ENCODE measurements around the gene F13A1. TPM values are rescaled to one million over a fixed set of nuclear protein-coding genes. Genes with fewer than 3 reads are reported as not detected.

The F13A1 gene
- total and polyA plus RNA-seq, 2 of the 8 experiments (the other 6 are each of a cell fraction or from before 2014, with no cell fraction given): 0.57 to 1.5 TPM

DNA sequence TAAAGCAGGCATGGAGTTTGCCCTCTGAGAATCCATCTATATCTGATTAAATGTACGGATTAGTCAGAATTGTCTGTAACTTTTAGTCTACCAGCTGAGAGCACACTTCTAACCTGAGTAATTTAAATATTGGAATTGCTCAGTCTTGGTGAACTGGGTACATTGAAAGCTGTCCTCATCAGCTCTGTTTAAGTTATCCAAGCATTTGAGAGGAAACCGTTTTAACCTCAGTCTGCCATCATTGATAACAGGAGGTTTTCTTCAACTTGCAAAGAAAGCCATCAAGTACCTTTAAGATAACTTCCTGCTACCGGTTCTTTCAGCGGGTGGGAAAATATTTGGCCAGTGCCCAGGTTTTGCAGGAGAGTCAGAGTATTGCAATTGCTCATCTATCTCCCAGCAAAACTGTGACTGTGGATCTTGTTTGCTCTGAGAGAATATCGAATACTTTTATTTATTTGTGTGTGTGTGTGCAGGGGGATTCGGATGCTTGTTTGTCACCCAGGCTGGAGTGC is 31.1 kb upstream of the F13A1 start:
- Histone ChIP-seq H2AFZ (ENCODE audit: low read length) (no peak overlapping the region), H2BK120ac (replicated peaks; ENCODE audit: low read depth, low read length) (no peak overlapping the region), H3K23me2 (ENCODE audit: low read depth, low read length) (no peaks in the 10 kb centered on the region; the same call in 1 of the 2 replicates), H3K27me3 (replicated peaks in 1 of 4; ENCODE audit: control insufficient read depth in 3 of 4, extremely low read depth in 1 of 4, insufficient read depth in 3 of 4, low read length in 3 of 4) (no peaks in the 10 kb centered on the region), H3K9me3 (ENCODE audit: insufficient read depth in 2 of 2, low read depth in 1 of 2, low read length in 1 of 2) (no peaks in the 10 kb centered on the region), H3K18ac (ENCODE audit: extremely low read depth, low read length) (no peak overlapping the region), H3K4ac (replicated peaks; ENCODE audit: insufficient read length, low read depth, low read length) (no peak overlapping the region), H2BK15ac (ENCODE audit: low read length) (no peak overlapping the region), H3K4me1 (replicated peaks in 1 of 4; ENCODE audit: control insufficient read depth in 3 of 4, insufficient read depth in 4 of 4, low read length in 3 of 4) (no peaks in the 10 kb centered on the region), H3K36me3 (ENCODE audit: control insufficient read depth in 2 of 4, insufficient read depth in 4 of 4, low read length in 3 of 4) (no peaks in the 10 kb centered on the region), H3K14ac (ENCODE audit: insufficient read length) (no peak overlapping the region), H4K8ac (ENCODE audit: extremely low read depth, insufficient read depth, low read length) (no peak overlapping the region), H3K56ac (replicated peaks; ENCODE audit: insufficient read length, low read depth, low read length) (no peak overlapping the region), H4K91ac (replicated peaks; ENCODE audit: insufficient read length, low read length) (no peak overlapping the region), H3K79me2 (ENCODE audit: control insufficient read depth in 1 of 2, insufficient read depth in 2 of 2, low read length in 2 of 2) (no peaks in the 10 kb centered on the region), H4K20me1 (replicated peaks in 1 of 2; ENCODE audit: control insufficient read depth in 1 of 2, insufficient read depth in 2 of 2, low read length in 2 of 2) (no peaks in the 10 kb centered on the region), H2BK12ac (ENCODE audit: low read depth, low read length) (no peak overlapping the region), H3K4me3 (ENCODE audit: extremely low read depth in 1 of 4, insufficient read depth in 2 of 4, low read depth in 3 of 4, low read length in 4 of 4) (no peak overlapping the region), H3K9ac (replicated peaks in 1 of 4; ENCODE audit: extremely low read depth in 1 of 4, low read depth in 3 of 4, low read length in 3 of 4) (no peak overlapping the region), H2BK5ac (ENCODE audit: low read depth, low read length) (no peak overlapping the region), H2AK5ac (ENCODE audit: low read depth, low read length) (no peak overlapping the region), H3K27ac (ENCODE audit: low read depth, low read length) (no peak overlapping the region), H3K23ac (ENCODE audit: insufficient read length) (no peak overlapping the region), H4K5ac (ENCODE audit: insufficient read length, low read depth, low read length) (no peak overlapping the region), H3K4me2 (ENCODE audit: insufficient read depth in 1 of 2, low read depth in 2 of 2, low read length in 2 of 2) (no peak overlapping the region), H2BK20ac (ENCODE audit: low read length) (no peak overlapping the region), H3K79me1 (ENCODE audit: low read depth, low read length) (no peaks in the 10 kb centered on the region)
- POLR2A ChIA-PET (ENCODE audit: partially characterized antibody): no interaction called here
- CTCF ChIA-PET (ENCODE audit: partially characterized antibody): no interaction called here
- no peak for DNase-seq (ENCODE audit: low read depth in 1 of 2, low spot score in 2 of 2)
- FAIRE-seq: no peak
- 85% methylated on average over 6 of the region's 6 CpGs; no CpG with 5 or more reads in 1 of the 2 experiments for WGBS, 2 experiments (ENCODE audit: extremely low coverage in 1 of 2, insufficient coverage in 1 of 2, insufficient read length in 1 of 2, insufficient replicate concordance in 2 of 2, low coverage in 1 of 2, low lambda C conversion rate in 2 of 2, missing lambda C conversion rate in 1 of 2)
- TF ChIP-seq POLR2A (IDR thresholded peaks at IDR 0.05; ENCODE audit: control extremely low read depth in 1 of 2, low read depth in 2 of 2, low read length in 2 of 2): no peak
- TF ChIP-seq TAF7 (optimal IDR thresholded peaks at IDR 0.05; ENCODE audit: borderline replicate concordance, low read depth, low read length): no peak
- no peak for TF ChIP-seq YY1 (IDR thresholded peaks at IDR 0.05; ENCODE audit: low read depth, low read length)
- TF ChIP-seq, protein P1, sequence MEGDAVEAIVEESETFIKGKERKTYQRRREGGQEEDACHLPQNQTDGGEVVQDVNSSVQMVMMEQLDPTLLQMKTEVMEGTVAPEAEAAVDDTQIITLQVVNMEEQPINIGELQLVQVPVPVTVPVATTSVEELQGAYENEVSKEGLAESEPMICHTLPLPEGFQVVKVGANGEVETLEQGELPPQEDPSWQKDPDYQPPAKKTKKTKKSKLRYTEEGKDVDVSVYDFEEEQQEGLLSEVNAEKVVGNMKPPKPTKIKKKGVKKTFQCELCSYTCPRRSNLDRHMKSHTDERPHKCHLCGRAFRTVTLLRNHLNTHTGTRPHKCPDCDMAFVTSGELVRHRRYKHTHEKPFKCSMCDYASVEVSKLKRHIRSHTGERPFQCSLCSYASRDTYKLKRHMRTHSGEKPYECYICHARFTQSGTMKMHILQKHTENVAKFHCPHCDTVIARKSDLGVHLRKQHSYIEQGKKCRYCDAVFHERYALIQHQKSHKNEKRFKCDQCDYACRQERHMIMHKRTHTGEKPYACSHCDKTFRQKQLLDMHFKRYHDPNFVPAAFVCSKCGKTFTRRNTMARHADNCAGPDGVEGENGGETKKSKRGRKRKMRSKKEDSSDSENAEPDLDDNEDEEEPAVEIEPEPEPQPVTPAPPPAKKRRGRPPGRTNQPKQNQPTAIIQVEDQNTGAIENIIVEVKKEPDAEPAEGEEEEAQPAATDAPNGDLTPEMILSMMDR (IDR thresholded peaks at IDR 0.05; ENCODE audit: control extremely low read depth in 1 of 3, insufficient read depth in 1 of 3, low read depth in 1 of 3, low read length in 3 of 3): no peak
- TF ChIP-seq CHD2 (IDR thresholded peaks at IDR 0.05; ENCODE audit: low read length): no peak
- TF ChIP-seq EZH2 (IDR thresholded peaks at IDR 0.05; ENCODE audit: low read depth, low read length, severe bottlenecking): no peak
- TF ChIP-seq EGR1 (IDR thresholded peaks at IDR 0.05; ENCODE audit: borderline replicate concordance, low read depth, low read length): no peak
- TF ChIP-seq SP2 (IDR thresholded peaks at IDR 0.05; ENCODE audit: low read length): no peak
- TF ChIP-seq RAD21 (IDR thresholded peaks at IDR 0.05 in 1 of 2, conservative IDR thresholded peaks at IDR 0.05 in 1 of 2; ENCODE audit: low read depth in 2 of 2, low read length in 2 of 2): no peak
- TF ChIP-seq GTF2F1 (IDR thresholded peaks at IDR 0.05; ENCODE audit: borderline replicate concordance, low read depth, low read length): no peak
- no peak for TF ChIP-seq KDM5A (IDR thresholded peaks at IDR 0.05; ENCODE audit: low read length)
- TF ChIP-seq NANOG (IDR thresholded peaks at IDR 0.05; ENCODE audit: insufficient read depth, low read depth, low read length, poor library complexity, severe bottlenecking): no peak

All from H1 (cell line).